SK-N-SH (cell line): ENCODE measurements around the gene DAGLA. TPM values are rescaled to one million over a fixed set of nuclear protein-coding genes. Genes with fewer than 3 reads are reported as not detected.

Source experiments
- CTCF ChIA-PET: fragments of 300-600, 350-600 bp; formaldehyde crosslinking; extraction: SDS; loops from one replicate; lab custom pipeline; 2021; lab: Yijun Ruan, JAX
- POLR2A ChIA-PET: fragments of 350-600 bp; sonication (Branson Sonifier 250); formaldehyde crosslinking; extraction: SDS; loops from one replicate; lab custom pipeline; 2020; ENCODE audit warnings: antibody characterized with exemption, inconsistent platforms; lab: Yijun Ruan, JAX
- DNase-seq: peaks from one replicate; pipeline ENCODE4 v3.0.0; 2012
- H2AFZ ChIP-seq: fragments of 200-600 bp; sonication (generic); 2 replicates; pipeline ENCODE4 v1.8.1; 2016; ENCODE audit warnings: antibody characterized with exemption, mild to moderate bottlenecking, low read depth
- H3F3A ChIP-seq: fragments of 200-600 bp; sonication (generic); replicated peaks from 2 replicates; pipeline ENCODE3; 2016; ENCODE audit warnings: antibody characterized with exemption, mild to moderate bottlenecking; ENCODE audit not compliant: insufficient read depth
- H3K27ac ChIP-seq, 2 experiments: fragments of 200-500 bp in 1 of 2; fragments of 200-600 bp in 1 of 2; sonication (Bioruptor generic) in 1 of 2; sonication (generic), shearing (Covaris generic) in 1 of 2; 2 replicates each; pipeline versions ENCODE4 v1.5.1 to v1.6.1; 2014 to 2016; ENCODE audit warnings: low read depth in 2 of 2, inconsistent platforms in 1 of 2, low read length in 1 of 2, mild to moderate bottlenecking in 1 of 2, mixed read lengths in 1 of 2
- H3K27me3 ChIP-seq: fragments of 200-600 bp; sonication (generic), shearing (Covaris generic); 2 replicates; pipeline ENCODE4 v1.6.1; 2016; ENCODE audit warnings: mixed run types; ENCODE audit not compliant: insufficient read depth
- H3K36me3 ChIP-seq, 2 experiments: fragments of 200-500 bp in 1 of 2; fragments of 200-600 bp in 1 of 2; sonication (Bioruptor generic) in 1 of 2; sonication (generic) in 1 of 2; replicated peaks in 1 of 2; 2 replicates each; pipeline versions ENCODE3 to v1.5.1; 2014 to 2016; ENCODE audit warnings: low read length in 1 of 2, mild to moderate bottlenecking in 1 of 2; ENCODE audit not compliant: insufficient read depth in 2 of 2, control insufficient read depth in 1 of 2
- H3K4me1 ChIP-seq, 2 experiments: fragments of 200-500 bp in 1 of 2; fragments of 200-600 bp in 1 of 2; sonication (Bioruptor generic) in 1 of 2; sonication (generic), shearing (Covaris generic) in 1 of 2; 2 replicates each; pipeline versions ENCODE4 v1.5.1 to v1.6.1; 2014 to 2016; ENCODE audit warnings: low read depth in 1 of 2, low read length in 1 of 2, mixed run types in 1 of 2; ENCODE audit not compliant: insufficient read depth in 2 of 2, control insufficient read depth in 1 of 2
- H3K4me2 ChIP-seq: fragments of 200-600 bp; sonication (generic), shearing (Covaris generic); 2 replicates; pipeline ENCODE4 v1.6.1; 2017; ENCODE audit warnings: mixed run types
- H3K4me3 ChIP-seq, 2 experiments: fragments of 200-500 bp in 1 of 2; fragments of 200-600 bp in 1 of 2; sonication (Bioruptor generic) in 1 of 2; sonication (generic), shearing (Covaris generic) in 1 of 2; 2 replicates each; pipeline versions ENCODE4 v1.5.1 to v1.8.1; 2014 to 2016; ENCODE audit warnings: low read depth in 2 of 2, inconsistent platforms in 1 of 2, low read length in 1 of 2, mild to moderate bottlenecking in 1 of 2, mixed read lengths in 1 of 2, moderate library complexity in 1 of 2
- H3K79me2 ChIP-seq: fragments of 200-600 bp; sonication (generic); 2 replicates; pipeline ENCODE4 v1.8.1; 2017; ENCODE audit warnings: mild to moderate bottlenecking; ENCODE audit not compliant: insufficient read depth
- H3K9ac ChIP-seq: fragments of 200-600 bp; sonication (generic); 2 replicates; pipeline ENCODE4 v1.6.1; 2017; ENCODE audit warnings: mixed run types
- H3K9me2 ChIP-seq: fragments of 200-600 bp; sonication (generic); 2 replicates; pipeline ENCODE4 v1.6.1; 2017; ENCODE audit warnings: mixed run types
- H3K9me3 ChIP-seq: fragments of 200-600 bp; sonication (generic); 2 replicates; pipeline ENCODE4 v1.6.1; 2017; ENCODE audit warnings: mixed run types, mild to moderate bottlenecking, moderate library complexity
- H4K20me1 ChIP-seq: fragments of 200-600 bp; sonication (generic); 2 replicates; pipeline ENCODE4 v1.6.1; 2017; ENCODE audit warnings: mild to moderate bottlenecking, mixed run types; ENCODE audit not compliant: insufficient read depth
- CHD2 ChIP-seq: fragments of 150-350 bp; IDR thresholded peaks from 2 replicates; pipeline ENCODE4 v1.6.1; 2018; ENCODE audit warnings: low read length; ENCODE audit not compliant: partially characterized antibody
- CTCF ChIP-seq: fragments of 200-600 bp; sonication (generic); IDR thresholded peaks from 2 replicates; pipeline ENCODE4 v1.6.1; 2017; ENCODE audit warnings: antibody characterized with exemption, mild to moderate bottlenecking, moderate library complexity
- ELF1 ChIP-seq: IDR thresholded peaks from 2 replicates; pipeline ENCODE4 v1.4.0; 2012
- EP300 ChIP-seq, 2 experiments: IDR thresholded peaks; 2 replicates each; pipeline versions ENCODE4 v1.4.0 to v1.6.1; 2012; ENCODE audit warnings: borderline replicate concordance in 1 of 2, low read depth in 1 of 2, low read length in 1 of 2
- EZH2phosphoT487 ChIP-seq: fragments of 200-600 bp; sonication (generic); IDR thresholded peaks from 2 replicates; pipeline ENCODE4 v1.6.1; 2017; ENCODE audit warnings: low read depth, mixed run types, mild to moderate bottlenecking, antibody characterized with exemption, moderate library complexity, borderline replicate concordance
- FOSL2 ChIP-seq: IDR thresholded peaks from 2 replicates; pipeline ENCODE4 v1.4.0; 2012; ENCODE audit warnings: low read depth, mild to moderate bottlenecking, moderate library complexity, borderline replicate concordance
- FOXJ3 ChIP-seq: sonication (generic); formaldehyde crosslinking; IDR thresholded peaks from 2 replicates; pipeline ENCODE4 v1.5.1; 2020; ENCODE audit warnings: mild to moderate bottlenecking, missing genetic modification reagents
- FOXM1 ChIP-seq: IDR thresholded peaks from 2 replicates; pipeline ENCODE4 v1.4.0; 2012; ENCODE audit warnings: low read depth, mild to moderate bottlenecking
- GABPA ChIP-seq: IDR thresholded peaks from 2 replicates; pipeline ENCODE4 v1.4.0; 2012; ENCODE audit warnings: low read depth, mild to moderate bottlenecking
- JUND ChIP-seq: IDR thresholded peaks from 2 replicates; pipeline ENCODE4 v1.4.0; 2012
- MAX ChIP-seq: IDR thresholded peaks from 2 replicates; pipeline ENCODE4 v1.4.0; 2012; ENCODE audit warnings: low read depth
- MEF2A ChIP-seq: IDR thresholded peaks from 2 replicates; pipeline ENCODE4 v1.4.0; 2012; ENCODE audit warnings: low read depth, borderline replicate concordance
- NFIC ChIP-seq: IDR thresholded peaks from 2 replicates; pipeline ENCODE4 v1.4.0; 2012; ENCODE audit warnings: borderline replicate concordance
- POLR2AphosphoS5 ChIP-seq: IDR thresholded peaks from 2 replicates; pipeline ENCODE4 v1.6.1; 2012; ENCODE audit warnings: low read depth, low read length
- RAD21 ChIP-seq: IDR thresholded peaks from 2 replicates; pipeline ENCODE4 v1.6.1; 2012; ENCODE audit warnings: mild to moderate bottlenecking, low read length
- RCOR1 ChIP-seq: fragments of 150-350 bp; IDR thresholded peaks from 2 replicates; pipeline ENCODE4 v1.6.1; 2017; ENCODE audit warnings: antibody characterized with exemption, low read length
- SMC3 ChIP-seq: IDR thresholded peaks from 2 replicates; pipeline ENCODE4 v1.6.1; 2012; ENCODE audit warnings: low read depth, low read length, improper control_type of control experiment
- TAF1 ChIP-seq: IDR thresholded peaks from 2 replicates; pipeline ENCODE4 v1.6.1; 2012; ENCODE audit warnings: low read depth, mild to moderate bottlenecking, low read length, moderate library complexity, borderline replicate concordance
- TEAD4 ChIP-seq: IDR thresholded peaks from 2 replicates; pipeline ENCODE4 v1.4.0; 2012; ENCODE audit warnings: mild to moderate bottlenecking, borderline replicate concordance; ENCODE audit not compliant: insufficient read depth
- USF1 ChIP-seq: IDR thresholded peaks from 2 replicates; pipeline ENCODE4 v1.4.0; 2012; ENCODE audit warnings: low read depth, borderline replicate concordance
- WGBS: methylation state at CpG from one replicate; pipeline ENCODE4 v1.1.6; 2017; ENCODE audit warnings: low lambda C conversion rate; 5-methylcytosine and 5-hydroxymethylcytosine counted together
- polyA plus RNA-seq, 3 experiments: library from polyadenylated mRNA; depleted of rRNA; stranded (reverse); fragments of >200 nt; gene quantifications; 2 replicates each; pipeline ENCODE4 v1.2.3, GENCODE V29; 2012
- TF ChIP-seq, protein P1 (sequence below): fragments of 150-350 bp; IDR thresholded peaks from 2 replicates; pipeline ENCODE4 v1.6.1; 2017; ENCODE audit warnings: antibody characterized with exemption, low read length, low read depth, borderline replicate concordance

The DAGLA gene
- polyA plus RNA-seq, 1 of the 3 experiments (the other 2 are of a cell fraction) = 3.3 TPM

DNA sequence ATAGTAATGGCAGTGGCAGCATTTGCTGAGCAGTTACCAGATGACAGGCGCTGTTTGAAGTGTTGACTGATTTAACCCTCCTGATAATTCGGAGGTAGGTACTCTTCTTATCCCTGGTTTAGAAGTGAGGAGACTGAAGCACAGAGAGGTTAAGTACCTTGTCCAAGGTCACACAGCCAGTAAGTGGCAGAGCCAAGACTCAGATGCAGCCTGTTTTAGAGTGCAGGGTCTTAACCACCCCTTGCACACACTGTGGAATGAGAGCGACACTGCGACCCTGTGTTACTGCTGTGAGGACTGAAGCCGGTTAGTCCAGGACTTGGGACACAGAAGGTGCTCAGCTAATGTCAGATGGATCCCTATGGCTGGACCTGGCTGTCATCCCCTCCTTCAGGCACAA is 34.7 kb downstream of the DAGLA start:
- Histone ChIP-seq H4K20me1 (no peaks in the 10 kb centered on the region), H3K27ac (no peak overlapping the region), H2AFZ (no peak overlapping the region), H3K4me2 (no peak overlapping the region), H3K9me3 (no peaks in the 10 kb centered on the region), H3K79me2 (no peaks in the 10 kb centered on the region; the same call in 1 of the 2 replicates), H3K36me3 (no peaks in the 10 kb centered on the region), H3K27me3 (no peaks in the 10 kb centered on the region), H3K9ac (no peak overlapping the region), H3K4me3 (no peak overlapping the region), H3F3A (no peaks in the 10 kb centered on the region), H3K9me2 (no peaks in the 10 kb centered on the region), H3K4me1 (peaks cover 8 to 38% of the 10 kb centered on the region in 2 experiments; a peak in 2 of 4 replicates)
- DNase-seq = no peak
- 93% methylated on average over 2 of the region's 5 CpGs for WGBS
- POLR2A ChIA-PET = no interaction called here
- TF ChIP-seq RCOR1 (no peak), FOSL2 (no peak), MEF2A (no peak), EP300 (IDR thresholded peaks at IDR 0.05; ENCODE audit: borderline replicate concordance in 1 of 2, low read depth in 1 of 2, low read length in 1 of 2) (no peak), USF1 (no peak), MAX (no peak), TEAD4 (no peak), FOXJ3 (no peak), GABPA (no peak), TAF1 (no peak), POLR2AphosphoS5 (no peak), RAD21 (no peak), JUND (no peak)
- CTCF ChIA-PET = interaction anchor here (0.9 to 2.0 kb wide), 4 partner anchors 15 to 279 kb away, joined by 3 to 13 read pairs (median 4); no protein-coding TSS in a partner anchor

DNA sequence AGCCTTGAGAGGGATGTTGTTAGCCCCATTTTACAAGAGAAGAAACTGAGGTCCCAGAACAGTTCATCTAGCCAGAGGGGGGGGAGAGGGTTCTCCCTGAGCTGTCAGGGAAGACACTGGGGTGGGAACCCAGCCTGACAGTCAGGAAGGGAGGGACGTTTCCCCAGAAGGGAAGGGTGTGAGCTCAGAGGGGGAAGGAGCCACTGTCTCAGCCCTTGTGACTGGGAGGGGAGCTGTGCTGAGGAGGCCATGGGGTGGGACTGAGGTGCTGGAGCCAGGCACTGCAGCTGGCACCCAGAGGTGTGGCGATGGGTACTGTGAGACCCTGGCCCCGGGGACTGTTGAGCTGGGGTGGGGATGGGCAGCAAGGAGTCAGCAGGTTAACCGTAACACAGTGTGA is 35.7 kb downstream of the DAGLA start:
- no peak overlapping the region for H2AFZ ChIP-seq
- ChIA-PET CTCF (interaction anchor here (0.9 to 2.0 kb wide), 5 partner anchors 16 to 280 kb away, joined by 3 to 13 read pairs (median 3); no protein-coding TSS in a partner anchor), POLR2A (no interaction called here)
- no peak overlapping the region for H3K9ac ChIP-seq
- no peak overlapping the region for H3K4me2 ChIP-seq
- no peaks in the 10 kb centered on the region; the same call in 1 of the 2 replicates for H3K79me2 ChIP-seq
- no peaks in the 10 kb centered on the region for H3K27me3 ChIP-seq
- WGBS = 76% methylated on average over 3 of the region's 4 CpGs
- H3K27ac ChIP-seq = no peak overlapping the region
- H3K4me1 ChIP-seq = peaks cover 8 to 38% of the 10 kb centered on the region in 2 experiments; a peak in 2 of 4 replicates
- no peaks in the 10 kb centered on the region for H3F3A ChIP-seq
- H3K9me2 ChIP-seq = no peaks in the 10 kb centered on the region
- TF ChIP-seq POLR2AphosphoS5 (no peak), EZH2phosphoT487 (no peak), FOSL2 (no peak), FOXM1 (no peak), RAD21 (no peak), SMC3 (no peak), TEAD4 (no peak), NFIC (no peak), JUND (no peak), ELF1 (no peak), CTCF (no peak), RCOR1 (no peak), CHD2 (no peak)
- TF ChIP-seq, protein P1, sequence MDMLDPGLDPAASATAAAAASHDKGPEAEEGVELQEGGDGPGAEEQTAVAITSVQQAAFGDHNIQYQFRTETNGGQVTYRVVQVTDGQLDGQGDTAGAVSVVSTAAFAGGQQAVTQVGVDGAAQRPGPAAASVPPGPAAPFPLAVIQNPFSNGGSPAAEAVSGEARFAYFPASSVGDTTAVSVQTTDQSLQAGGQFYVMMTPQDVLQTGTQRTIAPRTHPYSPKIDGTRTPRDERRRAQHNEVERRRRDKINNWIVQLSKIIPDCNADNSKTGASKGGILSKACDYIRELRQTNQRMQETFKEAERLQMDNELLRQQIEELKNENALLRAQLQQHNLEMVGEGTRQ = no peak
- no peaks in the 10 kb centered on the region for H3K36me3 ChIP-seq
- H4K20me1 ChIP-seq = no peaks in the 10 kb centered on the region
- no peak for DNase-seq
- no peak overlapping the region for H3K4me3 ChIP-seq
- no peaks in the 10 kb centered on the region for H3K9me3 ChIP-seq
